Measurements from ENCODE around the gene DRAXIN. TPM values are rescaled to one million over a fixed set of nuclear protein-coding genes. Genes with fewer than 3 reads are reported as not detected.

DRAXIN gene
- polyA plus RNA-seq, 1 donor (not counting 4 experiments of a cell fraction or from before 2014, with no cell fraction given): not detected

GRCh38 chr1:11697893-11698210, 6.3 kb downstream of the DRAXIN start:
- Histone ChIP-seq H3K9me3 (ENCODE audit: control insufficient read depth, low read depth, low read length) (no peaks in the 10 kb centered on the region), H3K9ac (ENCODE audit: control insufficient read depth, extremely low read depth, insufficient read depth, low read length) (no peak overlapping the region), H4K20me1 (ENCODE audit: control insufficient read depth, extremely low read depth, insufficient read depth, low read length) (no peaks in the 10 kb centered on the region), H3K9me1 (ENCODE audit: control insufficient read depth, extremely low read depth, insufficient read depth, low read length) (no peaks in the 10 kb centered on the region), H3K36me3 (ENCODE audit: control insufficient read depth in 2 of 2, extremely low read depth in 1 of 2, insufficient read depth in 2 of 2, low read length in 2 of 2) (no peaks in the 10 kb centered on the region), H3K27me3 (ENCODE audit: control insufficient read depth, extremely low read depth, insufficient read depth, low read length) (peaks cover 59% of the 10 kb centered on the region), H3K4me3 (ENCODE audit: control insufficient read depth in 2 of 3, extremely low read depth in 1 of 3, insufficient read depth in 2 of 3, low read depth in 1 of 3, low read length in 3 of 3) (no peak overlapping the region), H3K27ac (ENCODE audit: control insufficient read depth, insufficient read depth, low read length) (no peak overlapping the region), H2AFZ (ENCODE audit: control insufficient read depth, low read length) (no peak overlapping the region), H3K79me2 (ENCODE audit: control insufficient read depth, insufficient read depth, low read length) (no peaks in the 10 kb centered on the region), H3K4me2 (ENCODE audit: control insufficient read depth, extremely low read depth, insufficient read depth, low read depth, low read length) (no peak overlapping the region), H3K4me1 (ENCODE audit: control insufficient read depth, extremely low read depth, insufficient read depth, low read length) (peaks cover 11% of the 10 kb centered on the region)
- dilution Hi-C loops (cut with MboI; ENCODE audit: extremely low pct_ligation_motif_present, low sequenced_read_pairs): no loop called here
- DNase-seq (ENCODE audit: low read depth, low spot score) (no peak), FAIRE-seq (no peak)
- TF ChIP-seq CTCF (optimal IDR thresholded peaks at IDR 0.05 in 1 of 3, IDR thresholded peaks at IDR 0.05 in 1 of 3, conservative IDR thresholded peaks at IDR 0.05 in 1 of 3; ENCODE audit: extremely low read depth in 1 of 3, insufficient read depth in 2 of 3, low read length in 3 of 3): no peak
- no peak for TF ChIP-seq EZH2 (IDR thresholded peaks at IDR 0.05; ENCODE audit: low read length)

- Histone ChIP-seq H3K9me3 (ENCODE audit: control insufficient read depth, low read depth, low read length) (no peaks in the 10 kb centered on the region), H3K27me3 (ENCODE audit: control insufficient read depth, extremely low read depth, insufficient read depth, low read length) (peaks cover 58% of the 10 kb centered on the region), H3K9me1 (ENCODE audit: control insufficient read depth, extremely low read depth, insufficient read depth, low read length) (no peaks in the 10 kb centered on the region), H3K4me2 (ENCODE audit: control insufficient read depth, extremely low read depth, insufficient read depth, low read depth, low read length) (no peak overlapping the region), H3K9ac (ENCODE audit: control insufficient read depth, extremely low read depth, insufficient read depth, low read length) (no peak overlapping the region), H3K4me3 (ENCODE audit: control insufficient read depth in 2 of 3, extremely low read depth in 1 of 3, insufficient read depth in 2 of 3, low read depth in 1 of 3, low read length in 3 of 3) (no peak overlapping the region), H3K79me2 (ENCODE audit: control insufficient read depth, insufficient read depth, low read length) (no peaks in the 10 kb centered on the region), H3K36me3 (ENCODE audit: control insufficient read depth in 2 of 2, extremely low read depth in 1 of 2, insufficient read depth in 2 of 2, low read length in 2 of 2) (no peaks in the 10 kb centered on the region), H2AFZ (ENCODE audit: control insufficient read depth, low read length) (no peak overlapping the region), H3K4me1 (ENCODE audit: control insufficient read depth, extremely low read depth, insufficient read depth, low read length) (peaks cover 3% of the 10 kb centered on the region), H3K27ac (ENCODE audit: control insufficient read depth, insufficient read depth, low read length) (no peak overlapping the region), H4K20me1 (ENCODE audit: control insufficient read depth, extremely low read depth, insufficient read depth, low read length) (no peaks in the 10 kb centered on the region)
- TF ChIP-seq EZH2 (IDR thresholded peaks at IDR 0.05; ENCODE audit: low read length): no peak
- TF ChIP-seq CTCF (optimal IDR thresholded peaks at IDR 0.05 in 1 of 3, IDR thresholded peaks at IDR 0.05 in 1 of 3, conservative IDR thresholded peaks at IDR 0.05 in 1 of 3; ENCODE audit: extremely low read depth in 1 of 3, insufficient read depth in 2 of 3, low read length in 3 of 3): no peak
- dilution Hi-C loops (cut with MboI; ENCODE audit: extremely low pct_ligation_motif_present, low sequenced_read_pairs): no loop called here
- DNase-seq (ENCODE audit: low read depth, low spot score): no peak
- no peak for FAIRE-seq
These were observed 9.3 kb downstream of the DRAXIN start for GRCh38 chr1:11700601-11701467.
